Measurements from ENCODE around the gene PUS7.

Gene PUS7

DNA sequence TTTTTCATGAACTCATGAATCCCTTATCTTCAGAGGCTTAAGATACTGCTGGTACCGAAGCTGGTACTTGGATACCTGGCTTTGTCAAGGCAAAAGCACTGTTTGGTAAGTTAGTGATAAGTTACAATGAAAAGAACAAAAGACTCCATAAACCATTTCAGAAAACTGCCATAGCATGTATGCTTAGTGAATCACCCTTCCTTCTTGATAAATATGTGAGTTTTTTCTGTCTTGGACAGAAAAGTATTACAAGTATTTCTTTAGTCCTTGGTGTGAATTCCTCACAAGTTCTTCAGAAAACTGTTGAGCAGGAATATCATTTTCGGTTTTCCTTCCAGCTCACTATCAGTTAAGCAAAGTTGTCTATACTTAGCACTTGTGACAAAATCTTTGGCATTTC is 25.6 kb downstream of the PUS7 start:
- no peak for DNase-seq (ENCODE audit: low read depth)
- no peak overlapping the region for H3K4me3 ChIP-seq (ENCODE audit: low read length)
- TF ChIP-seq, protein P1, sequence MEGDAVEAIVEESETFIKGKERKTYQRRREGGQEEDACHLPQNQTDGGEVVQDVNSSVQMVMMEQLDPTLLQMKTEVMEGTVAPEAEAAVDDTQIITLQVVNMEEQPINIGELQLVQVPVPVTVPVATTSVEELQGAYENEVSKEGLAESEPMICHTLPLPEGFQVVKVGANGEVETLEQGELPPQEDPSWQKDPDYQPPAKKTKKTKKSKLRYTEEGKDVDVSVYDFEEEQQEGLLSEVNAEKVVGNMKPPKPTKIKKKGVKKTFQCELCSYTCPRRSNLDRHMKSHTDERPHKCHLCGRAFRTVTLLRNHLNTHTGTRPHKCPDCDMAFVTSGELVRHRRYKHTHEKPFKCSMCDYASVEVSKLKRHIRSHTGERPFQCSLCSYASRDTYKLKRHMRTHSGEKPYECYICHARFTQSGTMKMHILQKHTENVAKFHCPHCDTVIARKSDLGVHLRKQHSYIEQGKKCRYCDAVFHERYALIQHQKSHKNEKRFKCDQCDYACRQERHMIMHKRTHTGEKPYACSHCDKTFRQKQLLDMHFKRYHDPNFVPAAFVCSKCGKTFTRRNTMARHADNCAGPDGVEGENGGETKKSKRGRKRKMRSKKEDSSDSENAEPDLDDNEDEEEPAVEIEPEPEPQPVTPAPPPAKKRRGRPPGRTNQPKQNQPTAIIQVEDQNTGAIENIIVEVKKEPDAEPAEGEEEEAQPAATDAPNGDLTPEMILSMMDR (conservative IDR thresholded peaks at IDR 0.05; ENCODE audit: low read depth, low read length): no peak

DNA sequence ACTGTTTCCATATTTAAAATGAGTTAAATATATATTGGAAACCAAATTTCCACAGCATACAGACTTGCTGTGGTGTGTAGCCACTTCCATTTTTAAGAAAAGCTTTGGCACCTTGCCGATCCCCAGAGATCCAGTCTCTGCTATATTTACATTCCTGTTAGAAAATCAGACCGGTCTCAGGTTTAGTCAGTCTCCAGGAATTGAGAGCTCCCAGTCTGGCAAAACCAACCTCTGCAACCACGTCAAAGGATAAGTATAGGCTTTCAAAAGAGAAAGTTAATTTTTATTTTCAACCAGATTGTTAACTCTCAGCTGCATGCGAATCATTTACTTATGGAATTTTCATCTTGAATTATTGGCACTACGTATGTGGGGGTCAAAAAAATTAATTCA is 28.2 kb downstream of the PUS7 start:
- TF ChIP-seq, protein P1 (conservative IDR thresholded peaks at IDR 0.05; ENCODE audit: low read depth, low read length): no peak
- H3K4me3 ChIP-seq (ENCODE audit: low read length): no peak overlapping the region
- no peak for DNase-seq (ENCODE audit: low read depth)

DNA sequence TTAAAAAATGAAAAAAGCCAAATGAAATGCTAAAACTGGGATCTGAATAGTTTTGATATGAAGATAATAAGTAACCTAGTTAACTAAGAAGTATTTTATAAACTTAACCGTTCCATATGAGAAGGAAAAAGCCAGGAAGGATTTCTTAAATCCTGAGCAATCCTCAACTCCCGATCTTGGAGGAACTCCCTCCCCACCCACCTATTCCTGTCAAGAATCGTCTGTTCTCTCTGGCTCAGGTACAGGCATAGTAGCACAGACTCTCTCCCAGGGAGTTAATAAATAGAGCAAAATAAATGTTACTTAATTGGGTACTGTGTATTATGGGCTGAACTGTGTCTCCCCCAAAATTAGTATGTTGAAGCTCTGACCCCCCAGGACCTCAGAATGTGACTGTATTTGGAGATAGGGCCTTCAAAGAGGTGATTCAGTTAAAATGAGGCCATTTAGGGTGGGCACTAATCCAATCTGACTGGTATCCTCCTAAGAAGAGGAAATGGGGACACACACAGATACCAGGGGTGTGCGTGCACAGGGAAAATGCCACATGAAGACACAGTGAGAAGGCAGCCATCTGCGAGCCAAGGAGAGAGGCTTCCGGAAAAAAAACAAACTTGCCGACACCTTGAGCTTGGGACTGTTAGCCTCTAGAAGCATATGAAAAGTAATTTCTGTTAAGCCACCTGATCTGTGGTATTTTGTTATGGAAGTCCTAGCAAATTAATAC is 28.7 kb downstream of the PUS7 start:
- no peak overlapping the region for H3K4me3 ChIP-seq (ENCODE audit: low read length)
- no peak for DNase-seq (ENCODE audit: low read depth)
- TF ChIP-seq, protein P1 (conservative IDR thresholded peaks at IDR 0.05; ENCODE audit: low read depth, low read length): no peak

DNA sequence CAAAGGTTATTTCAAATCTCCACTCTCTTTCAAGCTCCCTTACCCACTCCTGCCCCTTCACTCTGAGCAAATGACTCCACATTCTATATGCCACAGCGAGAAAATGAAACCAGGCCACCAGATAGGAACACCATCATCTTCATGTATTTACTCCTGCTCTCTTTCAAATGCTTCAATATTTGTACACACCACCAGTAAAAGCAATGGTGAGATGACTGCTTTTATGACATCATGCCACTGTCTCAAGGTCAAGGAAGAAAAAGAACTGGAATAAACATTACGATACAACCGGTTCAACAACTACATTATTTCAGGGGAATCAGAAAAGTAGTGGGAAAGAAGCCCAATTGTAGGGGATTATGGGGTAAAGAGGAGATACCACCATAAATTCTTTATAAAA is 32.7 kb downstream of the PUS7 start:
- TF ChIP-seq, protein P1 (conservative IDR thresholded peaks at IDR 0.05; ENCODE audit: low read depth, low read length): no peak
- H3K4me3 ChIP-seq (ENCODE audit: low read length): no peak overlapping the region
- no peak for DNase-seq (ENCODE audit: low read depth)

DNA sequence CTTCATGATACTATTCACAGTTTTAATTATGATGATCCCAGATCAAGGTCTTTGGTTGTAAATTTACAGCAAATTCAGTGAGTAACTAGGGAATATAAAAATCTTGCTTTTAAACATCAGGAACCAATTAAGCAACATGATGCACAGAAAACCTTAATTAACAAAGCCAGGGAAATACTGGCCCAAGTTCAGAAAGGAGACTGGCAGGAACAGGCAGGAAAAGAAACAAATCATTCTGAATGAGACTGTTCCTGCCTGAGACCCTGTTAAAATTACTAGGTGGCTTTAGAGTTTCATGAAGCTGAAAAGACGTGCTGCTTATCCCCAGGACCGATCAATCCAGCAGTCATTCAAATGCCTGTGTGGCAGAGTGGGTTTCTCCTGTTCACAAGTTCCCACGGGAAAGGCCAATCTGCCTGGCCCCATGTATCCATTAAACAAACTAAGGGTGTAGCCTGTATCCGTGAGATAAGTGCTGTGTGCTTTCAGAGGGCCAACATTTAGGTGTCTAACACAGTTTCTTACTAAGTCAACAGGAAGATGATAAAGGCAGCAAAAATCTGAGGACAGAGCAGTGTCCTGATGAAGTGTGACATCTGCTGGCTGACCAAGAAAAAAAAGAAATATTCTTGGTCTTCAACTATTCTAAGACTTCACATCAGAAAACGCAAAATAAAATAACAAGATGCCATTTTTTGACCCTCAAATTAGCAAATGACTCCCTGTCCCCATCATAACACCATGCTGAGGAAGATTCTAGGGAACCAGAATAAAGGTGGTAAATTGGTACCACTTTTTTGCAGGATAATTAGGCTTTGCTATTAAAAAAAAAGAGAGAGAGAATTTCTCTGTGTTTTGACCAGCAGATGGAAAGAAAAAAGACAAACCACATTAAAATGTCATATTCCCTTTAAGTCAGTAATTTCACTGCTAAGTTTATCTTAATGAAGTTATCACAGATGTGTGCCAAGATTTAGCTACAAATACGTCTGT is 34.2 kb downstream of the PUS7 start:
- no peak overlapping the region for H3K4me3 ChIP-seq (ENCODE audit: low read length)
- TF ChIP-seq, protein P1 (conservative IDR thresholded peaks at IDR 0.05; ENCODE audit: low read depth, low read length): peak; percentile 32
- no peak for DNase-seq (ENCODE audit: low read depth)

DNA sequence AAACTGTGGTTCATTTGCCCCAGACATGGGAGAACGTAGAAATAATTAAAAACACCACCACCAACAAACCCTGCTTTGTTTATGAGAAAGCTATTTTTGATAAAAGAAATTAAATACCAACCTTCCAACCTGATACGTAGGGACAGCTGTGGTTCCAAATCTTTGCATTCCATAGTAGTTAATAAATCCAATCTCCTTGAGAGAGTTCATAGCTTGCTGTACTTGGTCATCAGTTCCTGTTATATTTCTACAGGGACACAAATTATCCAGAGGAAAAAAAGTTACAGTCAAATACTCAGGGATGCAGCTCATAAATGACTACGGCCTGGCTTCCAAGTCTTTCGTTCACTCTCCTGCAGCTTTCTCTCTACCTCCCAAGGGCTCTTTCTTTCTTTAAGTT is 41.1 kb downstream of the PUS7 start:
- TF ChIP-seq, protein P1 (conservative IDR thresholded peaks at IDR 0.05; ENCODE audit: low read depth, low read length): no peak
- no peak for DNase-seq (ENCODE audit: low read depth)

More for the DNA sequence above, 41.1 kb downstream of the PUS7 start:
- no peak overlapping the region for H3K4me3 ChIP-seq (ENCODE audit: low read length)

All from retinal pigment epithelial cell (primary cell).